Lower lobe of right lung (tissue), 2 donors: ENCODE results near the gene MYMX. TPM values are rescaled to one million over a fixed set of nuclear protein-coding genes. Genes with fewer than 3 reads are reported as not detected.

ENCODE experiments used
- ATAC-seq, 2 donors: fragments of 200-7000 bp; cut with Tn5 transposase; one replicate each; pipeline ENCODE4 v1.9.1; 2020 to 2022; ENCODE audit warnings: mild to moderate bottlenecking in 2 of 2, moderate library complexity in 2 of 2
- DNase-seq: peaks from one replicate; pipeline ENCODE4 v3.0.0-alpha.2; 2020
- H3K27ac ChIP-seq: fragments of 200-600 bp; one replicate; pipeline ENCODE4 v1.8.0; 2022
- H3K27me3 ChIP-seq: fragments of 200-600 bp; one replicate; pipeline ENCODE4 v1.8.0; 2022; ENCODE audit warnings: low read depth
- H3K36me3 ChIP-seq: fragments of 200-600 bp; one replicate; pipeline ENCODE4 v1.8.0; 2022; ENCODE audit warnings: mild to moderate bottlenecking
- H3K4me1 ChIP-seq: fragments of 200-600 bp; one replicate; pipeline ENCODE4 v1.8.0; 2022
- H3K4me3 ChIP-seq: fragments of 200-600 bp; one replicate; pipeline ENCODE4 v1.8.0; 2022; ENCODE audit warnings: mild to moderate bottlenecking
- H3K9me3 ChIP-seq: fragments of 200-600 bp; one replicate; pipeline ENCODE4 v1.8.0; 2022
- intact Hi-C: fragments of 100-400 bp; cut with DNase I; formaldehyde crosslinking; loops from one replicate; pipeline ENCODE4 v1.11.0; 2022
- total RNA-seq: library from RNA; stranded (reverse); fragmentation: NEBNext Ultra II Directional; extraction: Animal tissue kit (Norgen Biotek cat#: 25700); gene quantifications from one replicate; pipeline ENCODE4 v1.2.1, GENCODE V29; 2021
- TF ChIP-seq, protein P1 (sequence below): fragments of 200-600 bp; IDR thresholded peaks from one replicate; pipeline ENCODE4 v1.8.0; 2022; ENCODE audit warnings: antibody characterized with exemption, mild to moderate bottlenecking
- donor health status: DM: no; HTN: yes; CAD: no; lungs with severe emphysema.

The MYMX gene
- total RNA-seq, 1 donor from 2014 or later: not detected

DNA sequence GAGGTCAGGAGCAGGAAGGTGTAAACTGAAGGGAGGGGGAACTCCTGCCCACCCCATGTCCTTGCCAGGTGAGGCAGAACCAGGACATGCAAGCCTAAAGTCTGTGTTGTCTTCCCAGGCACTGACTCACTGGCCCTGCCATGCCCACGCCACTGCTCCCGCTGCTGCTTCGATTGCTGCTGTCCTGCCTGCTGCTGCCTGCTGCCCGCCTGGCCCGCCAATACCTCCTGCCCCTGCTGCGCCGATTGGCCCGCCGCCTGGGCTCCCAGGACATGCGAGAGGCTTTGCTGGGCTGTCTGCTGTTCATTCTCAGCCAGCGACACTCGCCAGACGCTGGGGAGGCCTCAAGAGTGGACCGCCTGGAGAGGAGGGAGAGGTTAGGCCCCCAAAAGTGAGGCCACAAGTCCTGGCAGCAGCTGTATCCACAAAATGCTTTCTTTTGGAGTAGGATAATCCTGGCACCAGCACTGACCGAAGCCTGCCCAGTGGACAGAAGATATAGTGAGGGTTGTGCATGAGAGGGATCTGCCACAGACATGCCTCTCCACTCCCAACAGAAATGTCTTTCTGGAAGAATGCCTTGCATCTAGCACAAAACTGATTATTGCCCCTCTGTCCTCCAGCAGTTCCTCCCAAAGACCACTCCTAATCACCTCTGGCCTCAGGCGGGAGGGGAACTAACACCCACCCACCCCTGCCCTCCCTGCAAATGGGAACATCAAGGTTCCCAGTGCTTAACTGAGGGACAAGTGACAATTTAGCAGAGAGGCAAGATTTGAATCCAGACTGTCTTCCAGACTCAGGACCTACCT is 812 bp downstream of the MYMX start:
- intact Hi-C loops: no loop called here
- peak in 1 of 2 donors; percentile 16 for ATAC-seq
- peak overlapping the region; percentile 80 for H3K27ac ChIP-seq
- TF ChIP-seq, protein P1, sequence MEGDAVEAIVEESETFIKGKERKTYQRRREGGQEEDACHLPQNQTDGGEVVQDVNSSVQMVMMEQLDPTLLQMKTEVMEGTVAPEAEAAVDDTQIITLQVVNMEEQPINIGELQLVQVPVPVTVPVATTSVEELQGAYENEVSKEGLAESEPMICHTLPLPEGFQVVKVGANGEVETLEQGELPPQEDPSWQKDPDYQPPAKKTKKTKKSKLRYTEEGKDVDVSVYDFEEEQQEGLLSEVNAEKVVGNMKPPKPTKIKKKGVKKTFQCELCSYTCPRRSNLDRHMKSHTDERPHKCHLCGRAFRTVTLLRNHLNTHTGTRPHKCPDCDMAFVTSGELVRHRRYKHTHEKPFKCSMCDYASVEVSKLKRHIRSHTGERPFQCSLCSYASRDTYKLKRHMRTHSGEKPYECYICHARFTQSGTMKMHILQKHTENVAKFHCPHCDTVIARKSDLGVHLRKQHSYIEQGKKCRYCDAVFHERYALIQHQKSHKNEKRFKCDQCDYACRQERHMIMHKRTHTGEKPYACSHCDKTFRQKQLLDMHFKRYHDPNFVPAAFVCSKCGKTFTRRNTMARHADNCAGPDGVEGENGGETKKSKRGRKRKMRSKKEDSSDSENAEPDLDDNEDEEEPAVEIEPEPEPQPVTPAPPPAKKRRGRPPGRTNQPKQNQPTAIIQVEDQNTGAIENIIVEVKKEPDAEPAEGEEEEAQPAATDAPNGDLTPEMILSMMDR: no peak
- peaks cover 57% of the 10 kb centered on the region for H3K4me1 ChIP-seq
- H3K27me3 ChIP-seq: no peaks in the 10 kb centered on the region
- no peak for DNase-seq
- no peak overlapping the region for H3K4me3 ChIP-seq
- no peaks in the 10 kb centered on the region for H3K36me3 ChIP-seq
- H3K9me3 ChIP-seq: no peaks in the 10 kb centered on the region

GRCh38 chr6:44219053-44219814 is 2.5 kb downstream of the MYMX start:
- Histone ChIP-seq H3K4me1 (peaks cover 70% of the 10 kb centered on the region), H3K9me3 (no peaks in the 10 kb centered on the region), H3K27me3 (no peaks in the 10 kb centered on the region), H3K36me3 (no peaks in the 10 kb centered on the region), H3K27ac (peak overlapping the region; percentile 80), H3K4me3 (peak overlapping the region; percentile 59)
- TF ChIP-seq, protein P1: no peak
- peak; percentile 79 to 86 for ATAC-seq
- intact Hi-C loops: no loop called here
- DNase-seq: peak; percentile 89

- Histone ChIP-seq H3K4me3 (peak overlapping the region; percentile 59), H3K27me3 (no peaks in the 10 kb centered on the region), H3K27ac (peak overlapping the region; percentile 80), H3K36me3 (no peaks in the 10 kb centered on the region), H3K4me1 (peaks cover 76% of the 10 kb centered on the region), H3K9me3 (no peaks in the 10 kb centered on the region)
- DNase-seq (no peak), ATAC-seq (no peak)
- intact Hi-C loops: no loop called here
- TF ChIP-seq, protein P1: no peak
Measured at GRCh38 chr6:44219815-44220784, 3.4 kb downstream of the MYMX start.

DNA sequence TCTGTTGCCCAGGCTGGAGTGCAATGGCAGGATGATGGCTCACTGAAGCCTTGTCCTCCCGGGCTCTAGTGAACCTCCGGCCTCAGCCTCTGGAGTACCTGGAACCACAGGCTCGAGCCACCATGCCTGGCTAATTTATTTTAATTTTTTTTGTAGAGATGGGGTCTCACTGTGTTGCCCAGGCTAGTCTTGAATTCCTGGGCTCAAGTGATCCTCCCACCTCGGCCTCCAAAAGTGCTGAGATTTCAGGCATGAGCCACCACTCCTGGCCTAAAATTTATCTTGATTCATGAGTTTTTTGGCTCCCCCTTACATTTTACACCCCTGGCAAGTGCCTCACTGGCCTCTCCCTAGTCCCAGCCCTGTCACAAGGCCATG is 4.2 kb downstream of the MYMX start:
- H3K4me1 ChIP-seq: peaks cover 81% of the 10 kb centered on the region

More for the DNA sequence above, 4.2 kb downstream of the MYMX start:
- peak overlapping the region; percentile 11 for H3K4me3 ChIP-seq
- H3K36me3 ChIP-seq: no peaks in the 10 kb centered on the region
- H3K27me3 ChIP-seq: no peaks in the 10 kb centered on the region
- TF ChIP-seq, protein P1: no peak
- DNase-seq: no peak
- H3K9me3 ChIP-seq: no peaks in the 10 kb centered on the region
- intact Hi-C loops: no loop called here
- H3K27ac ChIP-seq: peak overlapping the region; percentile 80
- ATAC-seq: no peak
